CD14-positive monocyte (primary cell): ENCODE measurements around the gene ESF1. TPM values are rescaled to one million over a fixed set of nuclear protein-coding genes. Genes with fewer than 3 reads are reported as not detected.

Experiments
- DNase-seq, 3 donors: peaks; one replicate each; pipeline ENCODE4 v3.0.0-alpha.2; 2011 to 2022
- H2AFZ ChIP-seq: 2 replicates; pipeline ENCODE4 v1.6.0; 2012; ENCODE audit warnings: mild to moderate bottlenecking, low read depth, low read length, inconsistent platforms; ENCODE audit not compliant: insufficient read depth, poor library complexity, severe bottlenecking
- H3K27ac ChIP-seq, 2 donors: 1 replicate in 1 of 2; 2 replicates in 1 of 2; pipeline ENCODE4 v1.5.1; 2012 to 2013; ENCODE audit warnings: low read length in 2 of 2, control low read depth in 1 of 2, inconsistent platforms in 1 of 2, low read depth in 1 of 2, mild to moderate bottlenecking in 1 of 2
- H3K27me3 ChIP-seq, 2 donors: one replicate each; pipeline versions ENCODE4 v1.6.0 to v1.6.1; 2011 to 2013; ENCODE audit warnings: low read length in 2 of 2; ENCODE audit not compliant: control insufficient read depth in 2 of 2, insufficient read depth in 2 of 2
- H3K36me3 ChIP-seq, 2 donors: replicated peaks in 1 of 2; 1 replicate in 1 of 2; 2 replicates in 1 of 2; pipeline versions ENCODE4 v1.5.1 to v1.6.1; 2012 to 2013; ENCODE audit warnings: low read length in 2 of 2, control low read depth in 1 of 2, inconsistent platforms in 1 of 2, mild to moderate bottlenecking in 1 of 2; ENCODE audit not compliant: insufficient read depth in 2 of 2, control insufficient read depth in 1 of 2
- H3K4me1 ChIP-seq, 2 donors: 1 replicate in 1 of 2; 2 replicates in 1 of 2; pipeline versions ENCODE4 v1.5.1 to v1.6.1; 2012 to 2013; ENCODE audit warnings: low read length in 2 of 2, control low read depth in 1 of 2, inconsistent platforms in 1 of 2, mild to moderate bottlenecking in 1 of 2, moderate library complexity in 1 of 2; ENCODE audit not compliant: insufficient read depth in 2 of 2, control insufficient read depth in 1 of 2
- H3K4me2 ChIP-seq: replicated peaks from 2 replicates; pipeline ENCODE3; 2012; ENCODE audit warnings: low read length, moderate library complexity, mild to moderate bottlenecking; ENCODE audit not compliant: poor library complexity, severe bottlenecking; ENCODE audit errors: extremely low read depth
- H3K4me3 ChIP-seq, 3 experiments: fragments of 200-600 bp in 1 of 3; sonication (generic) in 1 of 3; replicated peaks in 1 of 3; 1 replicate in 2 of 3; 2 replicates in 1 of 3; pipeline ENCODE4 v1.5.1; 2011 to 2013; ENCODE audit warnings: low read length in 3 of 3, mild to moderate bottlenecking in 3 of 3, control low read depth in 2 of 3, low read depth in 2 of 3, inconsistent platforms in 1 of 3, moderate library complexity in 1 of 3
- H3K79me2 ChIP-seq: 2 replicates; pipeline ENCODE4 v1.6.0; 2012; ENCODE audit warnings: mild to moderate bottlenecking, control low read depth, inconsistent platforms, low read length, moderate library complexity; ENCODE audit not compliant: insufficient read depth
- H3K9ac ChIP-seq: 2 replicates; pipeline ENCODE4 v1.6.0; 2017; ENCODE audit warnings: low read length, mild to moderate bottlenecking; ENCODE audit not compliant: insufficient read depth, poor library complexity, severe bottlenecking
- H3K9me3 ChIP-seq, 2 donors: replicated peaks in 1 of 2; 1 replicate in 1 of 2; 2 replicates in 1 of 2; pipeline versions ENCODE4 v1.5.1 to v1.6.1; 2012 to 2013; ENCODE audit warnings: low read length in 2 of 2, control low read depth in 1 of 2; ENCODE audit not compliant: control insufficient read depth in 1 of 2, insufficient read depth in 1 of 2
- H4K20me1 ChIP-seq: 2 replicates; pipeline ENCODE4 v1.6.0; 2012; ENCODE audit warnings: mild to moderate bottlenecking, low read length, control low read depth, moderate library complexity; ENCODE audit not compliant: insufficient read depth
- H3K27ac Mint-ChIP-seq, 7 donors: one replicate each; pipeline ENCODE4 v1.8.0; 2020; ENCODE audit warnings: mild to moderate bottlenecking in 7 of 7, mixed read lengths in 7 of 7, moderate library complexity in 6 of 7, inconsistent platforms in 2 of 7
- H3K27me3 Mint-ChIP-seq, 3 donors: one replicate each; pipeline ENCODE4 v1.8.0; 2021 to 2022; ENCODE audit warnings: low read depth in 3 of 3, mild to moderate bottlenecking in 3 of 3, mixed read lengths in 3 of 3, moderate library complexity in 3 of 3, inconsistent platforms in 1 of 3
- H3K36me3 Mint-ChIP-seq, 2 donors: one replicate each; pipeline ENCODE4 v1.8.0; 2020; ENCODE audit warnings: mixed read lengths in 2 of 2, inconsistent platforms in 1 of 2, mild to moderate bottlenecking in 1 of 2
- H3K4me1 Mint-ChIP-seq: one replicate; pipeline ENCODE4 v1.8.0; 2020; ENCODE audit warnings: mild to moderate bottlenecking, mixed read lengths
- H3K4me3 Mint-ChIP-seq, 2 donors: one replicate each; pipeline ENCODE4 v1.8.0; 2020; ENCODE audit warnings: mild to moderate bottlenecking in 2 of 2, mixed read lengths in 2 of 2, moderate library complexity in 1 of 2
- H3K9me3 Mint-ChIP-seq, 7 donors: one replicate each; pipeline ENCODE4 v1.8.0; 2020 to 2022; ENCODE audit warnings: mixed read lengths in 7 of 7, mild to moderate bottlenecking in 6 of 7, moderate library complexity in 6 of 7, inconsistent platforms in 2 of 7
- CTCF ChIP-seq: fragments of 200-600 bp; IDR thresholded peaks from one replicate; pipeline ENCODE4 v1.8.0; 2022; ENCODE audit warnings: antibody characterized with exemption, mild to moderate bottlenecking
- WGBS: methylation state at CpG from one replicate; pipeline ENCODE4 v1.1.5; 2013; ENCODE audit warnings: missing lambda C conversion rate; ENCODE audit not compliant: insufficient coverage; 5-methylcytosine and 5-hydroxymethylcytosine counted together
- intact Hi-C, 2 donors: fragments of 100-400 bp; cut with micrococcal nuclease; formaldehyde crosslinking; loops; one replicate each; pipeline versions ENCODE4 v1.15.0 to v1.15.1; 2023
- polyA plus RNA-seq, 3 donors: library from polyadenylated mRNA; depleted of rRNA in 1 of 3; unstranded in 2 of 3; stranded (reverse) in 1 of 3; fragments of 300-500 nt in 2 of 3; fragments of >200 nt in 1 of 3; fragmentation: Illumina TruSeq in 2 of 3; gene quantifications; 1 replicate in 2 of 3; 2 replicates in 1 of 3; pipeline ENCODE4 v1.2.3, GENCODE V29; 2012 to 2021

The ESF1 gene
- polyA plus RNA-seq, 3 donors = 0.73 to 2.3 (median 1.7) TPM

DNA sequence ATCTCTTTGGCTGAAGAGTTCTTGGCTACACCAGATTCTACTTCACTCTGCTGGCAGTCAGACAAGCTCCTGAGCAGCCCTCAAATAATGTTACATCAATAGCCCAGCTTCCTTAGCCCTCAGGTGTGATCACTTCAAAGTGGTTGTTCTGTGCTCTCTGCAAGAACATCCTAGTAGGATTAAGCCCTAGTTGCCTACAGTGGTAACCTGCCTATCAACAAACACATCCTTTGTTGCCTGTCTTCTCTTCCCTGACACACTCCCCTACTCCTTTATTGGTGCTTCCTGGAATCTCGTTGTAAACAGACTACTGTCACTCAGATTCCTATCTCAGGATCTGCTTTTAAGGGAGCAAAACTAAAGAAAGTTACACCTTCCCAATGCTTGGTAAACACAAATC is 100.9 kb downstream of the ESF1 start:
- Mint-ChIP-seq H3K4me1 (no peaks in the 10 kb centered on the region), H3K36me3 (no peaks in the 10 kb centered on the region), H3K9me3 (peaks cover 0 to 8% (median 0%) of the 10 kb centered on the region in 7 donors), H3K27ac (no peak overlapping the region), H3K27me3 (peaks cover 1 to 2% (median 2%) of the 10 kb centered on the region in 3 donors), H3K4me3 (no peak overlapping the region)
- Histone ChIP-seq H3K36me3 (no peaks in the 10 kb centered on the region), H3K79me2 (no peaks in the 10 kb centered on the region), H3K4me3 (no peak overlapping the region), H4K20me1 (no peaks in the 10 kb centered on the region), H3K9me3 (no peaks in the 10 kb centered on the region), H2AFZ (no peak overlapping the region), H3K4me2 (no peak overlapping the region), H3K27me3 (no peaks in the 10 kb centered on the region), H3K9ac (no peak overlapping the region), H3K27ac (no peak overlapping the region), H3K4me1 (no peaks in the 10 kb centered on the region)
- no peak for TF ChIP-seq CTCF
- WGBS = 33% methylated on average over 1 of the region's 1 CpG
- intact Hi-C loops = no loop called here
- no peak for DNase-seq

DNA sequence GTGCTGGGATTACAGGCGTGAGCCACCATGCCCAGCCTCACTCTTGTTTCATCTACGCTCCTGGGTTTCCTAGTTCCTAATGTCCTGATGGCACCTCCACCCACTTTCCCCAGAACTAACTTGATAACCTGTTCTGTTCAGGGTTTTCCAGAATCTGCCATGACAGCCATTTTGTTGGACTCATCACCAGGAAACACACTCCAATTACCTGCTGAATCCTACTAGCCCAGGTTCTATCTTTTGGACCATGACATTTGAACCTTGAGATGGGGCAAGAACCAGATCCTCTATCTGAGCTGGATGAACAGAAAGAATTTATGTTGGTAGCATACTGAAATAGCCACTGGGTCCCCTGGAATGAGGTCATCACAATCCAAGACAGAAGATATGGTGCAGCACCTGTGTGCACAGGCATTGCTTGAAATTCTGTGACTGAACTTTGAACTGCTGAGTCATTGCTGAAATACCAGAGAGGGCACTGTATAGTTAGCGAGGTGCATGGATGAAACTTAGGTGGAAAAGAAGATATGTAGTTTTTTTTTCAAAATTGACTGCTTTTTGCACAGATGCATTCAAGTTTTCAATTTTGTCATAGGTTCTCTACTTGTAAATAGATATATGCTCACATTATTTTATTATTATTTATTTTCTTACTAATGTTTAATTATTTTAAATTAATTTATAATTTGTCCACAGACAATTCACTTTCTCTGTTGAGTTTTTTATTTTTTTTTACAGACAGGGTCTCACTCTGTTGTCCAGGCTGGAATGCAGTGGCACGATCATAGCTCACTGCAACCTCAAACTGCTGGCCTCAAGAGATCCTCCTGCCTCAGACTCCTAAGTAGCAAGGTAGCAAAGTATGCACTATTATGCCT is 103.2 kb downstream of the ESF1 start:
- intact Hi-C loops = no loop called here
- H3K4me2 ChIP-seq = no peak overlapping the region
- no peaks in the 10 kb centered on the region for H3K4me1 ChIP-seq
- H3K9ac ChIP-seq = no peak overlapping the region
- no peak for TF ChIP-seq CTCF
- Mint-ChIP-seq H3K27me3 (peaks cover 1 to 2% (median 2%) of the 10 kb centered on the region in 3 donors), H3K36me3 (no peaks in the 10 kb centered on the region), H3K9me3 (peaks cover 0 to 8% (median 0%) of the 10 kb centered on the region in 7 donors), H3K4me1 (no peaks in the 10 kb centered on the region), H3K4me3 (no peak overlapping the region), H3K27ac (no peak overlapping the region)
- no peaks in the 10 kb centered on the region for H4K20me1 ChIP-seq
- H3K79me2 ChIP-seq = no peaks in the 10 kb centered on the region
- H3K27ac ChIP-seq = no peak overlapping the region
- H3K9me3 ChIP-seq = no peaks in the 10 kb centered on the region
- H3K27me3 ChIP-seq = no peaks in the 10 kb centered on the region
- no peak overlapping the region for H3K4me3 ChIP-seq
- no peak for DNase-seq
- H3K36me3 ChIP-seq = no peaks in the 10 kb centered on the region
- 80% methylated on average over 2 of the region's 4 CpGs for WGBS
- H2AFZ ChIP-seq = no peak overlapping the region
